OCI-LY7 (cell line): ENCODE data around the gene RNF130. TPM values are rescaled to one million over a fixed set of nuclear protein-coding genes. Genes with fewer than 3 reads are reported as not detected.

Source experiments
- BruUV-seq: library from RNA; stranded (reverse); fragments of 400-500 nt; replicated peaks from 2 replicates; lab custom pipeline; 2021; lab: Mats Ljungman, UMichigan
- CTCF ChIA-PET: fragments of 300-600 bp; sonication (Branson Sonifier 250); formaldehyde crosslinking; loops from one replicate; lab custom pipeline; 2022; ENCODE audit warnings: antibody characterized with exemption; ENCODE audit not compliant: unreplicated experiment; lab: Charles Lee
- POLR2A ChIA-PET: fragments of 300-600 bp; sonication (Branson Sonifier 250); formaldehyde crosslinking; loops from one replicate; lab custom pipeline; 2022; ENCODE audit warnings: antibody characterized with exemption; lab: Charles Lee
- DNase-seq: peaks from one replicate; pipeline ENCODE4 v3.0.0-alpha.2; 2015; ENCODE audit warnings: low spot score
- H2AFZ ChIP-seq: fragments of 200-600 bp; sonication (generic), shearing (Covaris generic); 2 replicates; pipeline ENCODE4 v1.6.1; 2014; ENCODE audit warnings: mild to moderate bottlenecking, antibody characterized with exemption, low read length, moderate library complexity
- H3K27ac ChIP-seq: fragments of 200-600 bp; sonication (generic); 2 replicates; pipeline ENCODE4 v1.5.1; 2014; ENCODE audit warnings: mixed run types, low read depth, mild to moderate bottlenecking, moderate library complexity, low read length, inconsistent platforms; ENCODE audit not compliant: poor library complexity, severe bottlenecking
- H3K36me3 ChIP-seq: fragments of 200-600 bp; sonication (generic); 2 replicates; pipeline ENCODE4 v1.6.1; 2014; ENCODE audit warnings: mild to moderate bottlenecking, antibody characterized with exemption, low read length, moderate library complexity, mixed read lengths; ENCODE audit not compliant: insufficient read depth
- H3K4me1 ChIP-seq: fragments of 200-600 bp; sonication (generic); 2 replicates; pipeline ENCODE4 v1.5.1; 2014; ENCODE audit warnings: mild to moderate bottlenecking, low read length; ENCODE audit not compliant: insufficient read depth, poor library complexity, severe bottlenecking
- H3K4me2 ChIP-seq: fragments of 200-600 bp; sonication (generic); 2 replicates; pipeline ENCODE4 v1.6.1; 2014; ENCODE audit warnings: mild to moderate bottlenecking, low read length
- H3K4me3 ChIP-seq: fragments of 200-600 bp; sonication (generic); 2 replicates; pipeline ENCODE4 v1.5.1; 2014; ENCODE audit warnings: mild to moderate bottlenecking, low read depth, low read length; ENCODE audit not compliant: poor library complexity, severe bottlenecking
- H3K79me2 ChIP-seq: fragments of 200-600 bp; sonication (generic); 2 replicates; pipeline ENCODE4 v1.6.1; 2016; ENCODE audit warnings: low read depth, mild to moderate bottlenecking, low read length, moderate library complexity, mixed read lengths; ENCODE audit not compliant: insufficient read depth
- H3K9me2 ChIP-seq: fragments of 200-600 bp; sonication (generic); 2 replicates; pipeline ENCODE4 v1.6.1; 2016; ENCODE audit warnings: mild to moderate bottlenecking, low read length, mixed read lengths; ENCODE audit not compliant: insufficient read depth
- H3K9me3 ChIP-seq: fragments of 200-600 bp; sonication (generic); 2 replicates; pipeline ENCODE4 v1.6.1; 2014; ENCODE audit warnings: mild to moderate bottlenecking, mixed run types, low read length, mixed read lengths
- H4K20me1 ChIP-seq: fragments of 200-600 bp; sonication (generic); 2 replicates; pipeline ENCODE4 v1.6.1; 2014; ENCODE audit warnings: mild to moderate bottlenecking, antibody characterized with exemption, low read length, moderate library complexity, mixed read lengths; ENCODE audit not compliant: insufficient read depth
- EZH2phosphoT487 ChIP-seq: fragments of 200-600 bp; sonication (generic); IDR thresholded peaks from 2 replicates; pipeline ENCODE4 v1.6.1; 2018; ENCODE audit warnings: low read depth, borderline replicate concordance, mild to moderate bottlenecking, mixed run types, antibody characterized with exemption, low read length, moderate library complexity, mixed read lengths
- intact Hi-C: fragments of 100-400 bp; cut with micrococcal nuclease; formaldehyde crosslinking; loops from one replicate; pipeline ENCODE4 v1.10.0; 2022; ENCODE audit not compliant: unreplicated experiment
- total RNA-seq, 2 experiments: library from RNA; depleted of rRNA in 1 of 2; stranded (reverse); fragments of >200 nt in 1 of 2; shearing (Covaris generic) in 1 of 2; gene quantifications; 2 replicates each; pipeline ENCODE4 v1.2.3, GENCODE V29; 2014 to 2022
- TF ChIP-seq, protein P1 (sequence below): fragments of 200-600 bp; sonication (generic); conservative IDR thresholded peaks from 2 replicates; pipeline ENCODE4 v1.5.1; 2014; ENCODE audit warnings: mild to moderate bottlenecking, antibody characterized with exemption, low read length, moderate library complexity, mixed read lengths

RNF130 gene
- total RNA-seq, 2 experiments from 2014 or later = 0.16 TPM; not detected in 1

DNA sequence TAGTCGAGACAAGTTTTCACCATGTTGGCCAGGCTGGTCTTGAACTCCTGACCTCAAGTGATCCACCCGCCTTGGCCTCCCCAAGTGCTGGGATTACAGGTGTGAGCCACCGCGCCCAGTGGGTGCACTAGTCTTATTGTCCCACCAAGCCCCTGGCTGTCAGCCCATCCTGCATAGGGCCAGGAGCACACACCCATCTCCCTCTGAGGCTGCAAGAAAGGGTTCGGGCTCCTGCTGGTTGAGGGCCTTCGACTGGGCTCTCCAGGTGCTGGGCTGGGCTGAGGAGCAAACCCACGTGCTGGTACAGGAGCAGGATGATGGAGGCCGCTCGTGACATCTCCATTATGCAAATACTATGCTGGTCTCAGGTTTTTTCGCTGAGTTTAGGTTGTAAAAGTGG lies 25.1 kb upstream of the RNF130 start:
- TF ChIP-seq EZH2phosphoT487 = no peak
- TF ChIP-seq, protein P1, sequence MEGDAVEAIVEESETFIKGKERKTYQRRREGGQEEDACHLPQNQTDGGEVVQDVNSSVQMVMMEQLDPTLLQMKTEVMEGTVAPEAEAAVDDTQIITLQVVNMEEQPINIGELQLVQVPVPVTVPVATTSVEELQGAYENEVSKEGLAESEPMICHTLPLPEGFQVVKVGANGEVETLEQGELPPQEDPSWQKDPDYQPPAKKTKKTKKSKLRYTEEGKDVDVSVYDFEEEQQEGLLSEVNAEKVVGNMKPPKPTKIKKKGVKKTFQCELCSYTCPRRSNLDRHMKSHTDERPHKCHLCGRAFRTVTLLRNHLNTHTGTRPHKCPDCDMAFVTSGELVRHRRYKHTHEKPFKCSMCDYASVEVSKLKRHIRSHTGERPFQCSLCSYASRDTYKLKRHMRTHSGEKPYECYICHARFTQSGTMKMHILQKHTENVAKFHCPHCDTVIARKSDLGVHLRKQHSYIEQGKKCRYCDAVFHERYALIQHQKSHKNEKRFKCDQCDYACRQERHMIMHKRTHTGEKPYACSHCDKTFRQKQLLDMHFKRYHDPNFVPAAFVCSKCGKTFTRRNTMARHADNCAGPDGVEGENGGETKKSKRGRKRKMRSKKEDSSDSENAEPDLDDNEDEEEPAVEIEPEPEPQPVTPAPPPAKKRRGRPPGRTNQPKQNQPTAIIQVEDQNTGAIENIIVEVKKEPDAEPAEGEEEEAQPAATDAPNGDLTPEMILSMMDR = no peak
- no peak overlapping the region for H3K4me3 ChIP-seq
- no peak overlapping the region for H3K27ac ChIP-seq
- ChIA-PET CTCF (no interaction called here), POLR2A (no interaction called here)
- no peak overlapping the region for H3K4me2 ChIP-seq
- H4K20me1 ChIP-seq = no peaks in the 10 kb centered on the region
- H3K9me3 ChIP-seq = no peaks in the 10 kb centered on the region
- BruUV-seq = no TSS peak
- H3K4me1 ChIP-seq = no peaks in the 10 kb centered on the region
- H2AFZ ChIP-seq = no peak overlapping the region
- H3K9me2 ChIP-seq = no peaks in the 10 kb centered on the region
- intact Hi-C loops = no loop called here
- H3K79me2 ChIP-seq = no peaks in the 10 kb centered on the region
- no peak for DNase-seq
- H3K36me3 ChIP-seq = no peaks in the 10 kb centered on the region

DNA sequence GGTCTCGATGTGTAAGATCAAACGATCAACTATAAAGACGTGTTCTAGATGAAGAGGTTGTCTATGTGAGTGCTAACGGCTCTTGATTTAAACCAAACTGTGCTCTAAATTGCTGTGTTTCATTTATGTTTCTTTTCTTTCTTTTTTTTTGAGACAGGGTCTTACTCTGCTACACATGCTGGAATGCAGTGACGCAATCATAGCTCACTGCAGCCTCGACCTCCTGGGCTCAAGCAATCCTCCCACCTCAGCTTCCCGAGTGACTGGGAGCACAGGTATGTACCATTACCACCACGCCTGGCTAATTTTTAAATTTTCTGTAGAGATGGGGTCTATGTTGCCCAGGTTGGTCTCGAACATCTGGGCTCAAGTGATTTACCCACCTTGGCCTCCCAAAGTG lies 24.0 kb upstream of the RNF130 start:
- H3K4me1 ChIP-seq = no peaks in the 10 kb centered on the region
- no peak for TF ChIP-seq EZH2phosphoT487
- TF ChIP-seq, protein P1 = no peak
- H3K4me3 ChIP-seq = no peak overlapping the region
- no peaks in the 10 kb centered on the region for H3K36me3 ChIP-seq
- H3K9me3 ChIP-seq = no peaks in the 10 kb centered on the region
- DNase-seq = no peak
- ChIA-PET POLR2A (interaction anchor here (0.7 kb wide), 1 partner anchor 91 kb away, joined by 3 read pairs; no protein-coding TSS in a partner anchor), CTCF (no interaction called here)
- BruUV-seq = no TSS peak
- intact Hi-C loops = no loop called here
- no peaks in the 10 kb centered on the region for H4K20me1 ChIP-seq
- no peak overlapping the region for H3K4me2 ChIP-seq
- no peaks in the 10 kb centered on the region for H3K9me2 ChIP-seq
- no peak overlapping the region for H3K27ac ChIP-seq
- no peaks in the 10 kb centered on the region for H3K79me2 ChIP-seq
- H2AFZ ChIP-seq = no peak overlapping the region

DNA sequence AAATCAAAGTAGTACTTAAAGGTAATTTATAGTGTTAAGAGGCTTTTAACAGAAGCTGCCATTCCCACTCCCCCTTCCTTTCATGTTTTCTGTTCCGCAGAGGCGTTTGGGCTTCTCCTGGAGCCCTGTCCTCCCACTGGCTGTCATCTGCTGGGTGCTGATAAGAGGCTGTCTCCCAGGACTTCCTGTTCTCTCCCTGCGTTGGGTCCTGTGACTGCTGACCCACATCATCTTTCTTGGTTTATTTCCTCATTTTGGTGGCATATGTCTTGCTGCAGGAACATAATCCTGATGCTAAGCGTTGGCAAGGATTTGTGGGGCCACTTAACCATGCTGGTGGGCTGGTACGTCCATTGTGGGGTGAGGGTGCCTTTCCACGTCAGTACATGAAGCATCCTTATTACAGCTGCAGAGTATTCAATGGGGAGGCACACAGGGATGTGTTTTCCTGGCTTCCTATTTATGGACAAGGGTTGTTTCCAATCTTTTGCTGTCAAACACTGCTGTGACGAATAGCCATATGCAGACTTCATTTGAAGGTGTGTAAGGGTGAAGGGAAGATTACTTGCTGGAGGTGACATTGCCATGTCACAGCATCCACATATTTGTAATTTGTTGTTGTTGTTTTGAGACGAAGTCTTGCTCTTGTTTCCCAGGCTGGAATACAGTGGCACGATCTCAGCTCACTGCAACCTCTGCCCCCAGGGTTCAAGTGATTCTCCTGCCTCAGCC lies 22.3 kb upstream of the RNF130 start:
- intact Hi-C loops = no loop called here
- Histone ChIP-seq H3K79me2 (no peaks in the 10 kb centered on the region), H3K9me2 (no peaks in the 10 kb centered on the region), H3K9me3 (no peaks in the 10 kb centered on the region), H3K36me3 (no peaks in the 10 kb centered on the region), H3K4me1 (no peaks in the 10 kb centered on the region), H2AFZ (no peak overlapping the region), H3K27ac (no peak overlapping the region), H4K20me1 (no peaks in the 10 kb centered on the region), H3K4me2 (no peak overlapping the region), H3K4me3 (no peak overlapping the region)
- ChIA-PET CTCF (no interaction called here), POLR2A (interaction anchor here (0.6 to 1.0 kb wide), 2 partner anchors 16 to 625 kb away, joined by 3 to 4 read pairs; no protein-coding TSS in a partner anchor)
- no TSS peak for BruUV-seq
- TF ChIP-seq, protein P1 = no peak
- TF ChIP-seq EZH2phosphoT487 = no peak
- DNase-seq = no peak
